ENCODE results near the gene ANKRD65. TPM values are rescaled to one million over a fixed set of nuclear protein-coding genes. Genes with fewer than 3 reads are reported as not detected.

ANKRD65 gene
- total RNA-seq, 2 experiments from 2014 or later, result not detected

GRCh38 chr1:1400576-1401456 lies 20.3 kb downstream of the ANKRD65 start:
- DNase-seq, result no peak

GRCh38 chr1:1399872-1400575 lies 21.1 kb downstream of the ANKRD65 start:
- Mint-ChIP-seq H3K27ac (peak overlapping the region; percentile 90), H3K4me1 (peaks cover 42% of the 10 kb centered on the region), H3K9me3 (no peaks in the 10 kb centered on the region), H3K36me3 (peaks cover 56% of the 10 kb centered on the region), H3K27me3 (no peaks in the 10 kb centered on the region), H3K4me3 (peak overlapping the region; percentile 94)
- DNase-seq, result no peak

More at GRCh38 chr1:1400576-1401456, 20.3 kb downstream of the ANKRD65 start:
- H3K4me1 Mint-ChIP-seq, result peaks cover 44% of the 10 kb centered on the region
- H3K27me3 Mint-ChIP-seq, result no peaks in the 10 kb centered on the region
- no peaks in the 10 kb centered on the region for H3K9me3 Mint-ChIP-seq
- H3K27ac Mint-ChIP-seq, result peak overlapping the region; percentile 90
- peak overlapping the region; percentile 94 for H3K4me3 Mint-ChIP-seq
- peaks cover 57% of the 10 kb centered on the region for H3K36me3 Mint-ChIP-seq

- no peaks in the 10 kb centered on the region for H3K9me3 Mint-ChIP-seq
- H3K36me3 Mint-ChIP-seq, result peaks cover 56% of the 10 kb centered on the region
- DNase-seq, result peak; percentile 100
- peaks cover 42% of the 10 kb centered on the region for H3K4me1 Mint-ChIP-seq
- no peaks in the 10 kb centered on the region for H3K27me3 Mint-ChIP-seq
- H3K27ac Mint-ChIP-seq, result peak within 1 kb of the TSS; percentile 90
- H3K4me3 Mint-ChIP-seq, result peak within 1 kb of the TSS; percentile 94
These were observed 21.7 kb downstream of the ANKRD65 start, which contains the start of gene CCNL2 for GRCh38 chr1:1399187-1399871. Gene CCNL2, minus strand, starts transcription at chr1:1399335. Its CDS starts 29 bp downstream, at chr1:1399306.

- Mint-ChIP-seq H3K9me3 (no peaks in the 10 kb centered on the region), H3K36me3 (peaks cover 54% of the 10 kb centered on the region), H3K4me1 (peaks cover 40% of the 10 kb centered on the region), H3K27me3 (no peaks in the 10 kb centered on the region), H3K4me3 (peak overlapping the region; percentile 90), H3K27ac (peak overlapping the region; percentile 85)
- DNase-seq, result no peak
These were observed 22.3 kb downstream of the ANKRD65 start for GRCh38 chr1:1398677-1399186.

GRCh38 chr1:1397839-1398523 lies 23.1 kb downstream of the ANKRD65 start:
- DNase-seq, result no peak
- Mint-ChIP-seq H3K4me1 (peaks cover 35% of the 10 kb centered on the region), H3K27ac (peak overlapping the region; percentile 85), H3K36me3 (peaks cover 55% of the 10 kb centered on the region), H3K27me3 (no peaks in the 10 kb centered on the region), H3K4me3 (peak overlapping the region; percentile 90), H3K9me3 (no peaks in the 10 kb centered on the region)

GRCh38 chr1:1395166-1395565 lies 25.9 kb downstream of the ANKRD65 start:
- H3K27ac Mint-ChIP-seq, result peak overlapping the region; percentile 32
- H3K9me3 Mint-ChIP-seq, result no peaks in the 10 kb centered on the region
- H3K27me3 Mint-ChIP-seq, result no peaks in the 10 kb centered on the region
- H3K36me3 Mint-ChIP-seq, result peaks cover 51% of the 10 kb centered on the region
- DNase-seq, result no peak
- H3K4me3 Mint-ChIP-seq, result no peak overlapping the region
- peaks cover 19% of the 10 kb centered on the region for H3K4me1 Mint-ChIP-seq

- H3K4me3 Mint-ChIP-seq, result no peak overlapping the region
- no peaks in the 10 kb centered on the region for H3K27me3 Mint-ChIP-seq
- no peak overlapping the region for H3K27ac Mint-ChIP-seq
- no peak for DNase-seq
- H3K9me3 Mint-ChIP-seq, result no peaks in the 10 kb centered on the region
- peaks cover 17% of the 10 kb centered on the region for H3K4me1 Mint-ChIP-seq
- H3K36me3 Mint-ChIP-seq, result peaks cover 55% of the 10 kb centered on the region
These were observed 27.0 kb downstream of the ANKRD65 start for GRCh38 chr1:1394116-1394515.

- Mint-ChIP-seq H3K4me3 (no peak overlapping the region), H3K36me3 (peaks cover 56% of the 10 kb centered on the region), H3K9me3 (no peaks in the 10 kb centered on the region), H3K27ac (no peak overlapping the region), H3K27me3 (no peaks in the 10 kb centered on the region), H3K4me1 (peaks cover 17% of the 10 kb centered on the region)
- DNase-seq, result no peak
These were observed 27.6 kb downstream of the ANKRD65 start for GRCh38 chr1:1393428-1393827.

- DNase-seq, result no peak
- peaks cover 15% of the 10 kb centered on the region for H3K4me1 Mint-ChIP-seq
- no peaks in the 10 kb centered on the region for H3K9me3 Mint-ChIP-seq
- no peak overlapping the region for H3K27ac Mint-ChIP-seq
- H3K36me3 Mint-ChIP-seq, result peaks cover 55% of the 10 kb centered on the region
- H3K27me3 Mint-ChIP-seq, result no peaks in the 10 kb centered on the region
- H3K4me3 Mint-ChIP-seq, result no peak overlapping the region
These were observed 28.1 kb downstream of the ANKRD65 start for GRCh38 chr1:1393014-1393413.

- no peak overlapping the region for H3K27ac Mint-ChIP-seq
- DNase-seq, result no peak
- no peaks in the 10 kb centered on the region for H3K27me3 Mint-ChIP-seq
- H3K4me1 Mint-ChIP-seq, result peaks cover 7% of the 10 kb centered on the region
- no peak overlapping the region for H3K4me3 Mint-ChIP-seq
- H3K36me3 Mint-ChIP-seq, result peaks cover 52% of the 10 kb centered on the region
- no peaks in the 10 kb centered on the region for H3K9me3 Mint-ChIP-seq
These were observed 29.9 kb downstream of the ANKRD65 start for GRCh38 chr1:1391225-1391624.

GRCh38 chr1:1390675-1391074 lies 30.4 kb downstream of the ANKRD65 start:
- no peak for DNase-seq
- Mint-ChIP-seq H3K4me1 (peaks cover 7% of the 10 kb centered on the region), H3K9me3 (no peaks in the 10 kb centered on the region), H3K27ac (no peak overlapping the region), H3K27me3 (no peaks in the 10 kb centered on the region), H3K4me3 (no peak overlapping the region), H3K36me3 (peaks cover 53% of the 10 kb centered on the region)

GRCh38 chr1:1388078-1388472 lies 33.0 kb downstream of the ANKRD65 start:
- Mint-ChIP-seq H3K27me3 (no peaks in the 10 kb centered on the region), H3K9me3 (no peaks in the 10 kb centered on the region), H3K4me1 (peaks cover 2% of the 10 kb centered on the region), H3K36me3 (peaks cover 41% of the 10 kb centered on the region), H3K27ac (no peak overlapping the region), H3K4me3 (no peak overlapping the region)
- no peak for DNase-seq

- Mint-ChIP-seq H3K9me3 (no peaks in the 10 kb centered on the region), H3K4me3 (no peak overlapping the region), H3K27me3 (no peaks in the 10 kb centered on the region), H3K27ac (no peak overlapping the region), H3K4me1 (no peaks in the 10 kb centered on the region), H3K36me3 (peaks cover 35% of the 10 kb centered on the region)
- no peak for DNase-seq
These were observed 33.7 kb downstream of the ANKRD65 start for GRCh38 chr1:1387098-1388077.
